GM12878 (cell line): ENCODE data around the gene CCDC28B. TPM values are rescaled to one million over a fixed set of nuclear protein-coding genes. Genes with fewer than 3 reads are reported as not detected.

Source experiments
- ATF7 ChIP-seq: fragments of 450-650 bp; IDR thresholded peaks from 2 replicates; pipeline ENCODE4 v1.6.1; 2016; ENCODE audit warnings: low read depth, mild to moderate bottlenecking
- BHLHE40 ChIP-seq, 2 experiments: fragments of 450-650 bp in 1 of 2; IDR thresholded peaks; 2 replicates each; pipeline ENCODE4 v1.6.1; 2011 to 2017; ENCODE audit warnings: low read depth in 2 of 2, borderline replicate concordance in 1 of 2, improper control_type of control experiment in 1 of 2, low read length in 1 of 2, mild to moderate bottlenecking in 1 of 2
- JUNB ChIP-seq: IDR thresholded peaks from 2 replicates; pipeline ENCODE4 v1.6.1; 2016; ENCODE audit warnings: antibody characterized with exemption, mild to moderate bottlenecking
- MEF2A ChIP-seq: IDR thresholded peaks from 2 replicates; pipeline ENCODE4 v1.6.1; 2011; ENCODE audit warnings: low read depth, mild to moderate bottlenecking, low read length, moderate library complexity; ENCODE audit not compliant: insufficient read depth
- MTA2 ChIP-seq: fragments of 450-650 bp; IDR thresholded peaks from 2 replicates; pipeline ENCODE4 v1.6.1; 2016; ENCODE audit warnings: low read depth, mild to moderate bottlenecking, moderate library complexity
- NBN ChIP-seq: fragments of 450-650 bp; IDR thresholded peaks from 2 replicates; pipeline ENCODE4 v1.6.1; 2016
- NFYA ChIP-seq: IDR thresholded peaks from 2 replicates; pipeline ENCODE4 v1.6.1; 2011; ENCODE audit warnings: low read depth, mild to moderate bottlenecking, low read length, improper control_type of control experiment, borderline replicate concordance
- NR2C2 ChIP-seq: IDR thresholded peaks from 2 replicates; pipeline ENCODE4 v1.6.1; 2011; ENCODE audit warnings: borderline replicate concordance, low read depth; ENCODE audit not compliant: control insufficient read depth, insufficient read length
- SPI1 ChIP-seq: IDR thresholded peaks from 2 replicates; pipeline ENCODE4 v1.6.1; 2011; ENCODE audit warnings: low read depth, mild to moderate bottlenecking, low read length, moderate library complexity, borderline replicate concordance; ENCODE audit not compliant: insufficient read depth
- TARDBP ChIP-seq: IDR thresholded peaks from 2 replicates; pipeline ENCODE4 v1.6.1; 2016; ENCODE audit warnings: borderline replicate concordance
- TCF7 ChIP-seq: IDR thresholded peaks from 2 replicates; pipeline ENCODE4 v1.6.1; 2014; ENCODE audit warnings: antibody characterized with exemption, borderline replicate concordance
- polyA plus RNA-seq, 11 experiments: library from polyadenylated mRNA; depleted of rRNA in 4 of 11; unstranded in 6 of 11; stranded (reverse) in 5 of 11; fragments of >200 nt; fragmentation: Nextera tagmentation in 4 of 11; fragmentation: Illumina TruSeq in 1 of 11; extraction: Ambion mirVana in 4 of 11; extraction: Trizol in 1 of 11; gene quantifications; 1 replicate in 1 of 11; 2 replicates in 10 of 11; pipeline versions ENCODE4 v1.2.1 to v1.2.3, GENCODE V29; 2011 to 2016; ENCODE audit warnings: inconsistent platforms in 2 of 11, missing spikeins in 2 of 11, low read depth in 1 of 11
- total RNA-seq, 4 experiments: library from RNA; depleted of rRNA in 3 of 4; stranded (reverse); fragments of >200 nt in 3 of 4; fragmentation: Illumina TruSeq in 1 of 4; extraction: Trizol in 1 of 4; gene quantifications; 2 replicates each; pipeline versions ENCODE4 v1.2.1 to v1.2.3, GENCODE V29; 2013 to 2021
- TF ChIP-seq, protein P1 (sequence below): fragments of 450-650 bp; IDR thresholded peaks from 2 replicates; pipeline ENCODE4 v1.6.1; 2017; ENCODE audit warnings: mild to moderate bottlenecking, moderate library complexity
- TF ChIP-seq, protein P2 (sequence below): fragments of 450-650 bp; IDR thresholded peaks from 2 replicates; pipeline ENCODE4 v1.6.1; 2018; ENCODE audit warnings: mild to moderate bottlenecking, low read depth, moderate library complexity; ENCODE audit not compliant: partially characterized antibody

CCDC28B gene
- total and polyA plus RNA-seq, 10 of the 15 experiments (the other 5 are each of a cell fraction or from before 2014, with no cell fraction given), result 10.5 to 135 (median 90.6) TPM

DNA sequence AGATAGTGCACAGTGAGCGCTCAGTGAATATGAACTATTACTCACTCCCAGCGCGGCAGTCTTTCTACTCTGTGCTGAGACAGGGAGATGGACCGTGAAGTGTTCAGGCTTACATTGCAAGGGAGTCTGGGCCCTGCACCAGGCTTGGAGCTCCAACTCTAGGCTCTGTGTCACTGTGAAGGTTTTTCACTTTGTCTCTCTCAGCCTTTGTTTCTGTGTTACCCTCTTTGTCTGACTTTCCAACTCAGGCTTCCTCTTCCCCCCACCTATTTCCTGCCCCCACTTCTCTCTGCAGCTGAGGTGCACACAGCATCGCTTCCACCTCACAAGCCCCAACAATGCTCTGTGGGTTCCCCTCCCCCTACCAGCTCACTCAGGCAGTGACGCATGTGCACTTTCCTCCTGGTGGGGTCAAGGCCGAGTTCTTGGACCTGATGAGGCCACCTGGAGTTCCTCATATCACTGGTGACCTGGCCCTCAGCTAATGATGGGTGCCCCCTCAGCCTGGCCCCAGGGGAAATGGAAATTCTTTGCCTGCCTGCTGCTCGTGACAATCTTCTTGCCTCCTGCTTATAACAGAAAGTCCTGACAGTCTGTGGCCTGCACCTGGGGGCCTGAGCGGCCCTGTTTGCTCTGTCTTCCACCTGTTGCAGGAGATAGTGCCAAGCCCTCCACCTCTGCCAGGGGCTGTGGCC, 49.6 kb downstream of the CCDC28B start (continued):
- TF ChIP-seq MTA2 (peak; percentile 80), SPI1 (peak; percentile 67), NFYA (no peak), BHLHE40 (IDR thresholded peaks at IDR 0.05; ENCODE audit: borderline replicate concordance in 1 of 2, low read depth in 2 of 2, low read length in 1 of 2) (peak; percentile 67 to 81; a peak in 3 of 4 replicates), MEF2A (0 out of 2 replicates have a peak, but pooled peaks have one; percentile 58), TCF7 (no peak), NR2C2 (no peak), NBN (peak; percentile 92), ATF7 (peak; percentile 84; the same call in 1 of the 2 replicates), JUNB (no peak; the same call in 1 of the 2 replicates), TARDBP (peak; percentile 89)
- TF ChIP-seq, protein P1, sequence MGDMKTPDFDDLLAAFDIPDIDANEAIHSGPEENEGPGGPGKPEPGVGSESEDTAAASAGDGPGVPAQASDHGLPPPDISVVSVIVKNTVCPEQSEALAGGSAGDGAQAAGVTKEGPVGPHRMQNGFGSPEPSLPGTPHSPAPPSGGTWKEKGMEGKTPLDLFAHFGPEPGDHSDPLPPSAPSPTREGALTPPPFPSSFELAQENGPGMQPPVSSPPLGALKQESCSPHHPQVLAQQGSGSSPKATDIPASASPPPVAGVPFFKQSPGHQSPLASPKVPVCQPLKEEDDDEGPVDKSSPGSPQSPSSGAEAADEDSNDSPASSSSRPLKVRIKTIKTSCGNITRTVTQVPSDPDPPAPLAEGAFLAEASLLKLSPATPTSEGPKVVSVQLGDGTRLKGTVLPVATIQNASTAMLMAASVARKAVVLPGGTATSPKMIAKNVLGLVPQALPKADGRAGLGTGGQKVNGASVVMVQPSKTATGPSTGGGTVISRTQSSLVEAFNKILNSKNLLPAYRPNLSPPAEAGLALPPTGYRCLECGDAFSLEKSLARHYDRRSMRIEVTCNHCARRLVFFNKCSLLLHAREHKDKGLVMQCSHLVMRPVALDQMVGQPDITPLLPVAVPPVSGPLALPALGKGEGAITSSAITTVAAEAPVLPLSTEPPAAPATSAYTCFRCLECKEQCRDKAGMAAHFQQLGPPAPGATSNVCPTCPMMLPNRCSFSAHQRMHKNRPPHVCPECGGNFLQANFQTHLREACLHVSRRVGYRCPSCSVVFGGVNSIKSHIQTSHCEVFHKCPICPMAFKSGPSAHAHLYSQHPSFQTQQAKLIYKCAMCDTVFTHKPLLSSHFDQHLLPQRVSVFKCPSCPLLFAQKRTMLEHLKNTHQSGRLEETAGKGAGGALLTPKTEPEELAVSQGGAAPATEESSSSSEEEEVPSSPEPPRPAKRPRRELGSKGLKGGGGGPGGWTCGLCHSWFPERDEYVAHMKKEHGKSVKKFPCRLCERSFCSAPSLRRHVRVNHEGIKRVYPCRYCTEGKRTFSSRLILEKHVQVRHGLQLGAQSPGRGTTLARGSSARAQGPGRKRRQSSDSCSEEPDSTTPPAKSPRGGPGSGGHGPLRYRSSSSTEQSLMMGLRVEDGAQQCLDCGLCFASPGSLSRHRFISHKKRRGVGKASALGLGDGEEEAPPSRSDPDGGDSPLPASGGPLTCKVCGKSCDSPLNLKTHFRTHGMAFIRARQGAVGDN, result peak; percentile 84
- TF ChIP-seq, protein P2, sequence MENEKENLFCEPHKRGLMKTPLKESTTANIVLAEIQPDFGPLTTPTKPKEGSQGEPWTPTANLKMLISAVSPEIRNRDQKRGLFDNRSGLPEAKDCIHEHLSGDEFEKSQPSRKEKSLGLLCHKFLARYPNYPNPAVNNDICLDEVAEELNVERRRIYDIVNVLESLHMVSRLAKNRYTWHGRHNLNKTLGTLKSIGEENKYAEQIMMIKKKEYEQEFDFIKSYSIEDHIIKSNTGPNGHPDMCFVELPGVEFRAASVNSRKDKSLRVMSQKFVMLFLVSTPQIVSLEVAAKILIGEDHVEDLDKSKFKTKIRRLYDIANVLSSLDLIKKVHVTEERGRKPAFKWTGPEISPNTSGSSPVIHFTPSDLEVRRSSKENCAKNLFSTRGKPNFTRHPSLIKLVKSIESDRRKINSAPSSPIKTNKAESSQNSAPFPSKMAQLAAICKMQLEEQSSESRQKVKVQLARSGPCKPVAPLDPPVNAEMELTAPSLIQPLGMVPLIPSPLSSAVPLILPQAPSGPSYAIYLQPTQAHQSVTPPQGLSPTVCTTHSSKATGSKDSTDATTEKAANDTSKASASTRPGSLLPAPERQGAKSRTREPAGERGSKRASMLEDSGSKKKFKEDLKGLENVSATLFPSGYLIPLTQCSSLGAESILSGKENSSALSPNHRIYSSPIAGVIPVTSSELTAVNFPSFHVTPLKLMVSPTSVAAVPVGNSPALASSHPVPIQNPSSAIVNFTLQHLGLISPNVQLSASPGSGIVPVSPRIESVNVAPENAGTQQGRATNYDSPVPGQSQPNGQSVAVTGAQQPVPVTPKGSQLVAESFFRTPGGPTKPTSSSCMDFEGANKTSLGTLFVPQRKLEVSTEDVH, result peak; percentile 34
